GM23338 (cell line): ENCODE data around the gene MARCKSL1. TPM values are rescaled to one million over a fixed set of nuclear protein-coding genes. Genes with fewer than 3 reads are reported as not detected.

Experiments
- ATAC-seq: fragments of 200-7000 bp; cut with Tn5 transposase; 3 replicates; pipeline ENCODE4 v1.9.1; 2020
- DNase-seq: peaks from one replicate; pipeline ENCODE4 v3.0.0-alpha.2; 2015; ENCODE audit warnings: low spot score
- H2AFZ ChIP-seq: fragments of 200-600 bp; sonication (generic); 2 replicates; pipeline ENCODE4 v1.8.0; 2016; ENCODE audit warnings: antibody characterized with exemption, mild to moderate bottlenecking, moderate library complexity
- H3F3A ChIP-seq: fragments of 200-600 bp; sonication (generic); replicated peaks from 2 replicates; pipeline ENCODE4 v1.8.0; 2017; ENCODE audit warnings: antibody characterized with exemption, mixed run types, low read depth
- H3K27ac ChIP-seq: fragments of 200-600 bp; sonication (generic); 2 replicates; pipeline ENCODE4 v1.6.1; 2016; ENCODE audit warnings: low read depth
- H3K27me3 ChIP-seq: fragments of 200-600 bp; sonication (generic); 2 replicates; pipeline ENCODE4 v1.8.0; 2016; ENCODE audit warnings: mild to moderate bottlenecking, mixed run types, moderate library complexity; ENCODE audit not compliant: insufficient read depth
- H3K36me3 ChIP-seq: fragments of 200-600 bp; sonication (generic); 2 replicates; pipeline ENCODE4 v1.8.0; 2016; ENCODE audit warnings: mild to moderate bottlenecking; ENCODE audit not compliant: insufficient read depth
- H3K4me1 ChIP-seq: fragments of 200-600 bp; sonication (generic); 2 replicates; pipeline ENCODE4 v1.8.0; 2016; ENCODE audit warnings: mild to moderate bottlenecking, moderate library complexity; ENCODE audit not compliant: insufficient read depth
- H3K4me2 ChIP-seq: fragments of 200-600 bp; sonication (generic); 2 replicates; pipeline ENCODE4 v1.7.1; 2017; ENCODE audit warnings: mixed run types
- H3K4me3 ChIP-seq: fragments of 200-600 bp; sonication (generic); 2 replicates; pipeline ENCODE4 v1.6.1; 2016; ENCODE audit warnings: mixed run types
- H3K79me2 ChIP-seq: fragments of 200-600 bp; sonication (generic); replicated peaks from 2 replicates; pipeline ENCODE4 v1.8.0; 2017; ENCODE audit warnings: mild to moderate bottlenecking; ENCODE audit not compliant: insufficient read depth
- H3K9me2 ChIP-seq: fragments of 200-600 bp; sonication (generic); 2 replicates; pipeline ENCODE4 v1.8.0; 2017; ENCODE audit not compliant: insufficient read depth
- H4K20me1 ChIP-seq: fragments of 200-600 bp; sonication (generic); replicated peaks from 2 replicates; pipeline ENCODE4 v1.8.0; 2017; ENCODE audit warnings: mild to moderate bottlenecking; ENCODE audit not compliant: insufficient read depth
- H3K27ac Mint-ChIP-seq: 2 replicates; pipeline ENCODE4 v1.8.0; 2020; ENCODE audit warnings: inconsistent platforms, mild to moderate bottlenecking, moderate library complexity, mixed read lengths
- H3K27me3 Mint-ChIP-seq: 3 replicates; pipeline ENCODE4 v1.8.0; 2022; ENCODE audit warnings: low read depth, mild to moderate bottlenecking, moderate library complexity, mixed read lengths, inconsistent platforms; ENCODE audit not compliant: insufficient read depth, poor library complexity
- H3K36me3 Mint-ChIP-seq: 3 replicates; pipeline ENCODE4 v1.8.0; 2021; ENCODE audit warnings: low read depth, mild to moderate bottlenecking, inconsistent platforms, moderate library complexity, mixed read lengths
- H3K4me1 Mint-ChIP-seq: 3 replicates; pipeline ENCODE4 v1.8.0; 2020; ENCODE audit warnings: mild to moderate bottlenecking, inconsistent platforms, mixed read lengths
- H3K4me3 Mint-ChIP-seq: 3 replicates; pipeline ENCODE4 v1.8.0; 2021; ENCODE audit warnings: moderate library complexity, mild to moderate bottlenecking, inconsistent platforms, mixed read lengths
- H3K9me3 Mint-ChIP-seq: 3 replicates; pipeline ENCODE4 v1.8.0; 2020; ENCODE audit warnings: moderate library complexity, mild to moderate bottlenecking, inconsistent platforms, mixed read lengths
- CREB1 ChIP-seq: fragments of 250-450 bp; sonication (Bioruptor Pico); IDR thresholded peaks from 2 replicates; pipeline ENCODE4 v1.5.0; 2020; ENCODE audit warnings: low read depth, mild to moderate bottlenecking, moderate library complexity
- EZH2 ChIP-seq: fragments of 200-600 bp; sonication (generic); IDR thresholded peaks from one replicate; pipeline ENCODE4 v1.8.0; 2017; ENCODE audit warnings: antibody characterized with exemption, mild to moderate bottlenecking, low read depth; ENCODE audit not compliant: unreplicated experiment
- EZH2phosphoT487 ChIP-seq: fragments of 200-600 bp; sonication (generic); IDR thresholded peaks from one replicate; pipeline ENCODE4 v1.8.1; 2018; ENCODE audit warnings: antibody characterized with exemption; ENCODE audit not compliant: unreplicated experiment
- JUNB ChIP-seq: IDR thresholded peaks from one replicate; pipeline ENCODE4 v1.6.1; 2016; ENCODE audit warnings: antibody characterized with exemption; ENCODE audit not compliant: unreplicated experiment
- NANOG ChIP-seq: IDR thresholded peaks from 2 replicates; pipeline ENCODE4 v1.6.1; 2016; ENCODE audit warnings: antibody characterized with exemption, borderline replicate concordance
- POLR2AphosphoS5 ChIP-seq: IDR thresholded peaks from 2 replicates; pipeline ENCODE4 v1.6.1; 2016; ENCODE audit warnings: antibody characterized with exemption, low read depth
- STAT1 ChIP-seq: IDR thresholded peaks from one replicate; pipeline ENCODE4 v1.6.1; 2016; ENCODE audit warnings: antibody characterized with exemption; ENCODE audit not compliant: unreplicated experiment
- ZNF114 ChIP-seq: fragments of 250-450 bp; sonication (Bioruptor Pico); IDR thresholded peaks from 2 replicates; pipeline ENCODE4 v1.5.0; 2020; ENCODE audit warnings: mild to moderate bottlenecking, moderate library complexity
- ZNF331 ChIP-seq: fragments of 250-450 bp; sonication (Bioruptor Pico); IDR thresholded peaks from 2 replicates; pipeline ENCODE4 v1.5.0; 2020; ENCODE audit warnings: low read depth, mild to moderate bottlenecking, moderate library complexity
- polyA plus RNA-seq: library from polyadenylated mRNA; unstranded; fragments of >200 nt; fragmentation: Nextera tagmentation; extraction: Ambion mirVana; gene quantifications from 2 replicates; pipeline ENCODE4 v1.2.1, GENCODE V29; 2016
- total RNA-seq: library from RNA; depleted of rRNA; stranded (reverse); fragments of >200 nt; shearing (Covaris generic); gene quantifications from 2 replicates; pipeline ENCODE4 v1.2.3, GENCODE V29; 2014
- TF ChIP-seq, protein P1 (sequence below), 2 experiments: fragments of 200-600 bp in 1 of 2; sonication (generic) in 1 of 2; conservative IDR thresholded peaks; 2 replicates each; pipeline versions ENCODE4 v1.5.1 to v1.6.1; 2016 to 2017; ENCODE audit warnings: antibody characterized with exemption in 2 of 2, low read depth in 2 of 2, mild to moderate bottlenecking in 2 of 2, moderate library complexity in 1 of 2
- TF ChIP-seq, protein P2 (sequence below): IDR thresholded peaks from 2 replicates; pipeline ENCODE4 v1.6.1; 2016; ENCODE audit warnings: antibody characterized with exemption
- TF ChIP-seq, protein P3 (sequence below): IDR thresholded peaks from one replicate; pipeline ENCODE4 v1.6.1; 2018; ENCODE audit warnings: antibody characterized with exemption; ENCODE audit not compliant: unreplicated experiment
- TF ChIP-seq, protein P4 (sequence below): fragments of 250-450 bp; sonication (Bioruptor Pico); IDR thresholded peaks from 2 replicates; pipeline ENCODE4 v1.5.0; 2020; ENCODE audit warnings: mild to moderate bottlenecking, moderate library complexity

The MARCKSL1 gene
- total and polyA plus RNA-seq, 2 experiments from 2014 or later = 329 to 553 TPM

DNA sequence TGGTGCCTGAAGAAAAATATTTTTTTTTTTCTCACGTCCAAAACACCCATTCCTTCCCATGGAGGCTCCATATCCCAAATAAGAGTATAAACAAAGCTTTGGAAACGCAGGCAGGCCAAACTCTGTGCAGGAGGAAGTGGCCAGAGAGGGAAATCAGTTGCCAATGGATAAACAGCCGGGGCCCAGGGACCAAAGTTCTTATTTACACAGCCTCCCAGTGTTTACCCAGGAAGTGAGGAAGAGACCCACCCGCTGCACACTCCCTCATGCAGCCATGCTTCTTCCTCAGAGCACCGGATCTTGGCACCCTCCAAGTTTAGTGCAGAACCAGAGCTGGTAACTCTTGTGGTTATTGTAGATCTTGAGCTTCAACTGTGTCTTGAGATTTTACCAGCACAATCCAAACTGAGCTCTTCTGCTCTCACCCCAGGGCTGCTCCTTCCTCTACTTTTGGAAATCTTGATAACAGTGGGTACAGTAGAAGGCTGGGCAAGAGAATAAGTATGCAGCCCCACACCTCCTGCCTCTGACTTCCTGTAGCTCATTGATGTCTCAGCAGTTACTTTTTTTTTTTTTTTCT, 14.2 kb downstream of the MARCKSL1 start:
- Mint-ChIP-seq H3K4me3 (no peak overlapping the region), H3K27ac (no peak overlapping the region), H3K36me3 (peaks cover 47% of the 10 kb centered on the region), H3K9me3 (no peaks in the 10 kb centered on the region; the same call in 2 of the 3 replicates), H3K4me1 (no peaks in the 10 kb centered on the region), H3K27me3 (peaks cover 4% of the 10 kb centered on the region)
- ATAC-seq (no peak), DNase-seq (no peak)
- Histone ChIP-seq H3K9me2 (no peaks in the 10 kb centered on the region), H3K4me1 (no peaks in the 10 kb centered on the region), H3K27me3 (no peaks in the 10 kb centered on the region), H4K20me1 (peaks cover 10% of the 10 kb centered on the region; the same call in 1 of the 2 replicates), H2AFZ (no peak overlapping the region), H3K36me3 (peaks cover 17% of the 10 kb centered on the region), H3K4me2 (no peak overlapping the region), H3F3A (peaks cover 11% of the 10 kb centered on the region; the same call in 1 of the 2 replicates), H3K4me3 (no peak overlapping the region), H3K79me2 (0 out of 2 replicates have a peak, but pooled peaks cover 4% of the 10 kb centered on the region), H3K27ac (no peak overlapping the region)
- no peak for TF ChIP-seq ZNF331 (CRISPR knock-in tag)
- no peak for TF ChIP-seq NANOG
- TF ChIP-seq POLR2AphosphoS5 = no peak
- no peak for TF ChIP-seq EZH2
- TF ChIP-seq, protein P1, sequence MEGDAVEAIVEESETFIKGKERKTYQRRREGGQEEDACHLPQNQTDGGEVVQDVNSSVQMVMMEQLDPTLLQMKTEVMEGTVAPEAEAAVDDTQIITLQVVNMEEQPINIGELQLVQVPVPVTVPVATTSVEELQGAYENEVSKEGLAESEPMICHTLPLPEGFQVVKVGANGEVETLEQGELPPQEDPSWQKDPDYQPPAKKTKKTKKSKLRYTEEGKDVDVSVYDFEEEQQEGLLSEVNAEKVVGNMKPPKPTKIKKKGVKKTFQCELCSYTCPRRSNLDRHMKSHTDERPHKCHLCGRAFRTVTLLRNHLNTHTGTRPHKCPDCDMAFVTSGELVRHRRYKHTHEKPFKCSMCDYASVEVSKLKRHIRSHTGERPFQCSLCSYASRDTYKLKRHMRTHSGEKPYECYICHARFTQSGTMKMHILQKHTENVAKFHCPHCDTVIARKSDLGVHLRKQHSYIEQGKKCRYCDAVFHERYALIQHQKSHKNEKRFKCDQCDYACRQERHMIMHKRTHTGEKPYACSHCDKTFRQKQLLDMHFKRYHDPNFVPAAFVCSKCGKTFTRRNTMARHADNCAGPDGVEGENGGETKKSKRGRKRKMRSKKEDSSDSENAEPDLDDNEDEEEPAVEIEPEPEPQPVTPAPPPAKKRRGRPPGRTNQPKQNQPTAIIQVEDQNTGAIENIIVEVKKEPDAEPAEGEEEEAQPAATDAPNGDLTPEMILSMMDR (conservative IDR thresholded peaks at IDR 0.05; ENCODE audit: low read depth in 2 of 2) = no peak
- TF ChIP-seq STAT1 = no peak
- no peak for TF ChIP-seq JUNB
- no peak for TF ChIP-seq EZH2phosphoT487
- TF ChIP-seq, protein P2, sequence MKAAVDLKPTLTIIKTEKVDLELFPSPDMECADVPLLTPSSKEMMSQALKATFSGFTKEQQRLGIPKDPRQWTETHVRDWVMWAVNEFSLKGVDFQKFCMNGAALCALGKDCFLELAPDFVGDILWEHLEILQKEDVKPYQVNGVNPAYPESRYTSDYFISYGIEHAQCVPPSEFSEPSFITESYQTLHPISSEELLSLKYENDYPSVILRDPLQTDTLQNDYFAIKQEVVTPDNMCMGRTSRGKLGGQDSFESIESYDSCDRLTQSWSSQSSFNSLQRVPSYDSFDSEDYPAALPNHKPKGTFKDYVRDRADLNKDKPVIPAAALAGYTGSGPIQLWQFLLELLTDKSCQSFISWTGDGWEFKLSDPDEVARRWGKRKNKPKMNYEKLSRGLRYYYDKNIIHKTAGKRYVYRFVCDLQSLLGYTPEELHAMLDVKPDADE = no peak
- TF ChIP-seq ZNF114 (CRISPR knock-in tag) = no peak
- TF ChIP-seq, protein P3, sequence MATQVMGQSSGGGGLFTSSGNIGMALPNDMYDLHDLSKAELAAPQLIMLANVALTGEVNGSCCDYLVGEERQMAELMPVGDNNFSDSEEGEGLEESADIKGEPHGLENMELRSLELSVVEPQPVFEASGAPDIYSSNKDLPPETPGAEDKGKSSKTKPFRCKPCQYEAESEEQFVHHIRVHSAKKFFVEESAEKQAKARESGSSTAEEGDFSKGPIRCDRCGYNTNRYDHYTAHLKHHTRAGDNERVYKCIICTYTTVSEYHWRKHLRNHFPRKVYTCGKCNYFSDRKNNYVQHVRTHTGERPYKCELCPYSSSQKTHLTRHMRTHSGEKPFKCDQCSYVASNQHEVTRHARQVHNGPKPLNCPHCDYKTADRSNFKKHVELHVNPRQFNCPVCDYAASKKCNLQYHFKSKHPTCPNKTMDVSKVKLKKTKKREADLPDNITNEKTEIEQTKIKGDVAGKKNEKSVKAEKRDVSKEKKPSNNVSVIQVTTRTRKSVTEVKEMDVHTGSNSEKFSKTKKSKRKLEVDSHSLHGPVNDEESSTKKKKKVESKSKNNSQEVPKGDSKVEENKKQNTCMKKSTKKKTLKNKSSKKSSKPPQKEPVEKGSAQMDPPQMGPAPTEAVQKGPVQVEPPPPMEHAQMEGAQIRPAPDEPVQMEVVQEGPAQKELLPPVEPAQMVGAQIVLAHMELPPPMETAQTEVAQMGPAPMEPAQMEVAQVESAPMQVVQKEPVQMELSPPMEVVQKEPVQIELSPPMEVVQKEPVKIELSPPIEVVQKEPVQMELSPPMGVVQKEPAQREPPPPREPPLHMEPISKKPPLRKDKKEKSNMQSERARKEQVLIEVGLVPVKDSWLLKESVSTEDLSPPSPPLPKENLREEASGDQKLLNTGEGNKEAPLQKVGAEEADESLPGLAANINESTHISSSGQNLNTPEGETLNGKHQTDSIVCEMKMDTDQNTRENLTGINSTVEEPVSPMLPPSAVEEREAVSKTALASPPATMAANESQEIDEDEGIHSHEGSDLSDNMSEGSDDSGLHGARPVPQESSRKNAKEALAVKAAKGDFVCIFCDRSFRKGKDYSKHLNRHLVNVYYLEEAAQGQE = no peak
- TF ChIP-seq CREB1 (CRISPR knock-in tag) = no peak
- TF ChIP-seq, protein P4, sequence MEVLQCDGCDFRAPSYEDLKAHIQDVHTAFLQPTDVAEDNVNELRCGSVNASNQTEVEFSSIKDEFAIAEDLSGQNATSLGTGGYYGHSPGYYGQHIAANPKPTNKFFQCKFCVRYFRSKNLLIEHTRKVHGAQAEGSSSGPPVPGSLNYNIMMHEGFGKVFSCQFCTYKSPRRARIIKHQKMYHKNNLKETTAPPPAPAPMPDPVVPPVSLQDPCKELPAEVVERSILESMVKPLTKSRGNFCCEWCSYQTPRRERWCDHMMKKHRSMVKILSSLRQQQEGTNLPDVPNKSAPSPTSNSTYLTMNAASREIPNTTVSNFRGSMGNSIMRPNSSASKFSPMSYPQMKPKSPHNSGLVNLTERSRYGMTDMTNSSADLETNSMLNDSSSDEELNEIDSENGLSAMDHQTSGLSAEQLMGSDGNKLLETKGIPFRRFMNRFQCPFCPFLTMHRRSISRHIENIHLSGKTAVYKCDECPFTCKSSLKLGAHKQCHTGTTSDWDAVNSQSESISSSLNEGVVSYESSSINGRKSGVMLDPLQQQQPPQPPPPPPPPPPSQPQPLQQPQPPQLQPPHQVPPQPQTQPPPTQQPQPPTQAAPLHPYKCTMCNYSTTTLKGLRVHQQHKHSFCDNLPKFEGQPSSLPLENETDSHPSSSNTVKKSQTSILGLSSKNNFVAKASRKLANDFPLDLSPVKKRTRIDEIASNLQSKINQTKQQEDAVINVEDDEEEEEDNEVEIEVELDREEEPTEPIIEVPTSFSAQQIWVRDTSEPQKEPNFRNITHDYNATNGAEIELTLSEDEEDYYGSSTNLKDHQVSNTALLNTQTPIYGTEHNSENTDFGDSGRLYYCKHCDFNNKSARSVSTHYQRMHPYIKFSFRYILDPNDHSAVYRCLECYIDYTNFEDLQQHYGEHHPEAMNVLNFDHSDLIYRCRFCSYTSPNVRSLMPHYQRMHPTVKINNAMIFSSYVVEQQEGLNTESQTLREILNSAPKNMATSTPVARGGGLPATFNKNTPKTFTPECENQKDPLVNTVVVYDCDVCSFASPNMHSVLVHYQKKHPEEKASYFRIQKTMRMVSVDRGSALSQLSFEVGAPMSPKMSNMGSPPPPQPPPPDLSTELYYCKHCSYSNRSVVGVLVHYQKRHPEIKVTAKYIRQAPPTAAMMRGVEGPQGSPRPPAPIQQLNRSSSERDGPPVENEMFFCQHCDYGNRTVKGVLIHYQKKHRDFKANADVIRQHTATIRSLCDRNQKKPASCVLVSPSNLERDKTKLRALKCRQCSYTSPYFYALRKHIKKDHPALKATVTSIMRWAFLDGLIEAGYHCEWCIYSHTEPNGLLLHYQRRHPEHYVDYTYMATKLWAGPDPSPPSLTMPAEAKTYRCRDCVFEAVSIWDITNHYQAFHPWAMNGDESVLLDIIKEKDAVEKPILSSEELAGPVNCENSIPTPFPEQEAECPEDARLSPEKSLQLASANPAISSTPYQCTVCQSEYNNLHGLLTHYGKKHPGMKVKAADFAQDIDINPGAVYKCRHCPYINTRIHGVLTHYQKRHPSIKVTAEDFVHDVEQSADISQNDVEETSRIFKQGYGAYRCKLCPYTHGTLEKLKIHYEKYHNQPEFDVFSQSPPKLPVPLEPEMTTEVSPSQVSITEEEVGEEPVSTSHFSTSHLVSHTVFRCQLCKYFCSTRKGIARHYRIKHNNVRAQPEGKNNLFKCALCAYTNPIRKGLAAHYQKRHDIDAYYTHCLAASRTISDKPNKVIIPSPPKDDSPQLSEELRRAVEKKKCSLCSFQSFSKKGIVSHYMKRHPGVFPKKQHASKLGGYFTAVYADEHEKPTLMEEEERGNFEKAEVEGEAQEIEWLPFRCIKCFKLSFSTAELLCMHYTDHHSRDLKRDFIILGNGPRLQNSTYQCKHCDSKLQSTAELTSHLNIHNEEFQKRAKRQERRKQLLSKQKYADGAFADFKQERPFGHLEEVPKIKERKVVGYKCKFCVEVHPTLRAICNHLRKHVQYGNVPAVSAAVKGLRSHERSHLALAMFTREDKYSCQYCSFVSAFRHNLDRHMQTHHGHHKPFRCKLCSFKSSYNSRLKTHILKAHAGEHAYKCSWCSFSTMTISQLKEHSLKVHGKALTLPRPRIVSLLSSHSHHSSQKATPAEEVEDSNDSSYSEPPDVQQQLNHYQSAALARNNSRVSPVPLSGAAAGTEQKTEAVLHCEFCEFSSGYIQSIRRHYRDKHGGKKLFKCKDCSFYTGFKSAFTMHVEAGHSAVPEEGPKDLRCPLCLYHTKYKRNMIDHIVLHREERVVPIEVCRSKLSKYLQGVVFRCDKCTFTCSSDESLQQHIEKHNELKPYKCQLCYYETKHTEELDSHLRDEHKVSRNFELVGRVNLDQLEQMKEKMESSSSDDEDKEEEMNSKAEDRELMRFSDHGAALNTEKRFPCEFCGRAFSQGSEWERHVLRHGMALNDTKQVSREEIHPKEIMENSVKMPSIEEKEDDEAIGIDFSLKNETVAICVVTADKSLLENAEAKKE (CRISPR knock-in tag) = no peak
